Neural cell (in vitro differentiated cells): ENCODE measurements around the gene MED19. TPM values are rescaled to one million over a fixed set of nuclear protein-coding genes. Genes with fewer than 3 reads are reported as not detected.

Experiments
- H2AFZ ChIP-seq: fragments of 200-600, 300-800 bp; sonication (generic), shearing (Covaris generic); 2 replicates; pipeline ENCODE4 v1.6.0; 2014; ENCODE audit warnings: low read depth, mild to moderate bottlenecking, antibody characterized with exemption, low read length, moderate library complexity
- H3F3A ChIP-seq: fragments of 200-600 bp; shearing (Covaris generic); 2 replicates; pipeline ENCODE4 v1.6.1; 2016; ENCODE audit warnings: mild to moderate bottlenecking, moderate library complexity, mixed read lengths, antibody characterized with exemption, low read length; ENCODE audit not compliant: insufficient read depth, poor library complexity, severe bottlenecking
- H3K27ac ChIP-seq: fragments of 200-600, 300-800 bp; sonication (generic), shearing (Covaris generic); 2 replicates; pipeline ENCODE4 v1.5.1; 2014; ENCODE audit warnings: mild to moderate bottlenecking, low read length, moderate library complexity
- H3K27me3 ChIP-seq: fragments of 300-800, 200-600 bp; sonication (generic), shearing (Covaris generic); 2 replicates; pipeline ENCODE4 v1.6.0; 2014; ENCODE audit warnings: mild to moderate bottlenecking, low read depth, low read length, moderate library complexity; ENCODE audit not compliant: insufficient read depth
- H3K36me3 ChIP-seq: fragments of 300-800, 200-600 bp; sonication (generic), shearing (Covaris generic); 2 replicates; pipeline ENCODE4 v1.5.1; 2014; ENCODE audit warnings: mild to moderate bottlenecking, antibody characterized with exemption, low read length, moderate library complexity; ENCODE audit not compliant: insufficient read depth
- H3K4me2 ChIP-seq: fragments of 300-800, 200-600 bp; sonication (generic), shearing (Covaris generic); 2 replicates; pipeline ENCODE4 v1.6.0; 2014; ENCODE audit warnings: mild to moderate bottlenecking, low read length
- H3K4me3 ChIP-seq: fragments of 300-800, 200-600 bp; sonication (generic), shearing (Covaris generic); 2 replicates; pipeline ENCODE4 v1.5.1; 2014; ENCODE audit warnings: mild to moderate bottlenecking, low read length, moderate library complexity
- H3K79me2 ChIP-seq: fragments of 200-600 bp; shearing (Covaris generic); replicated peaks from 2 replicates; pipeline ENCODE4 v1.6.0; 2014; ENCODE audit warnings: mild to moderate bottlenecking, low read length, moderate library complexity; ENCODE audit not compliant: insufficient read depth
- H3K9ac ChIP-seq: fragments of 300-800, 200-600 bp; sonication (generic), shearing (Covaris generic); 2 replicates; pipeline ENCODE4 v1.6.1; 2016; ENCODE audit warnings: mild to moderate bottlenecking, low read length, mixed read lengths
- H3K9me2 ChIP-seq: fragments of 200-600 bp; shearing (Covaris generic); 2 replicates; pipeline ENCODE4 v1.6.1; 2016; ENCODE audit warnings: mild to moderate bottlenecking, low read length, mixed read lengths; ENCODE audit not compliant: insufficient read depth
- H3K9me3 ChIP-seq: fragments of 200-600, 300-800 bp; sonication (generic), shearing (Covaris generic); 2 replicates; pipeline ENCODE4 v1.6.1; 2016; ENCODE audit warnings: mild to moderate bottlenecking, mixed run types, low read length, moderate library complexity, mixed read lengths
- H4K20me1 ChIP-seq: fragments of 200-600 bp; shearing (Covaris generic); 2 replicates; pipeline ENCODE4 v1.6.1; 2016; ENCODE audit warnings: mild to moderate bottlenecking, mixed run types; ENCODE audit not compliant: insufficient read depth
- CTCF ChIP-seq: fragments of 450-650 bp; IDR thresholded peaks from 2 replicates; pipeline ENCODE4 v1.5.1; 2014; ENCODE audit warnings: antibody characterized with exemption, mild to moderate bottlenecking, moderate library complexity; ENCODE audit not compliant: poor library complexity, severe bottlenecking
- EP300 ChIP-seq: fragments of 450-650 bp; conservative IDR thresholded peaks from 2 replicates; pipeline ENCODE4 v1.6.1; 2014; ENCODE audit warnings: antibody characterized with exemption, mild to moderate bottlenecking, moderate library complexity; ENCODE audit not compliant: poor library complexity, severe bottlenecking
- EZH2 ChIP-seq: fragments of 200-600, 300-800 bp; shearing (Covaris generic), sonication (generic); IDR thresholded peaks from 2 replicates; pipeline ENCODE4 v1.6.1; 2014; ENCODE audit warnings: antibody characterized with exemption, low read length, borderline replicate concordance, mild to moderate bottlenecking; ENCODE audit not compliant: insufficient read depth, poor library complexity, severe bottlenecking
- MXI1 ChIP-seq: fragments of 450-650 bp; conservative IDR thresholded peaks from 2 replicates; pipeline ENCODE4 v1.6.1; 2014; ENCODE audit warnings: antibody characterized with exemption, mild to moderate bottlenecking; ENCODE audit not compliant: poor library complexity, severe bottlenecking
- POLR2AphosphoS5 ChIP-seq: IDR thresholded peaks from 2 replicates; pipeline ENCODE4 v1.6.1; 2012
- RAD21 ChIP-seq: fragments of 450-650 bp; conservative IDR thresholded peaks from 2 replicates; pipeline ENCODE4 v1.6.1; 2014; ENCODE audit warnings: antibody characterized with exemption, mild to moderate bottlenecking, moderate library complexity
- SMC3 ChIP-seq: fragments of 450-650 bp; conservative IDR thresholded peaks from 2 replicates; pipeline ENCODE4 v1.6.1; 2014; ENCODE audit warnings: antibody characterized with exemption, mild to moderate bottlenecking, moderate library complexity; ENCODE audit not compliant: poor library complexity
- TAF1 ChIP-seq: IDR thresholded peaks from 2 replicates; pipeline ENCODE4 v1.6.1; 2012; ENCODE audit warnings: low read depth
- polyA minus RNA-seq: library from RNA; depleted of rRNA, polyadenylated mRNA; stranded (reverse); fragments of >200 nt; gene quantifications from 2 replicates; pipeline ENCODE4 v1.2.3, GENCODE V29; 2014
- polyA plus RNA-seq: library from polyadenylated mRNA; depleted of rRNA; stranded (reverse); fragments of >200 nt; gene quantifications from 2 replicates; pipeline ENCODE4 v1.2.3, GENCODE V29; 2014
- TF ChIP-seq, protein P1 (sequence below): IDR thresholded peaks from 2 replicates; pipeline ENCODE4 v1.6.1; 2012; ENCODE audit warnings: borderline replicate concordance

Gene MED19
- polyA plus RNA-seq, result 46.4 and 62.4 TPM in 2 replicates
- 37.0 and 39.8 TPM in 2 replicates for polyA minus RNA-seq

DNA sequence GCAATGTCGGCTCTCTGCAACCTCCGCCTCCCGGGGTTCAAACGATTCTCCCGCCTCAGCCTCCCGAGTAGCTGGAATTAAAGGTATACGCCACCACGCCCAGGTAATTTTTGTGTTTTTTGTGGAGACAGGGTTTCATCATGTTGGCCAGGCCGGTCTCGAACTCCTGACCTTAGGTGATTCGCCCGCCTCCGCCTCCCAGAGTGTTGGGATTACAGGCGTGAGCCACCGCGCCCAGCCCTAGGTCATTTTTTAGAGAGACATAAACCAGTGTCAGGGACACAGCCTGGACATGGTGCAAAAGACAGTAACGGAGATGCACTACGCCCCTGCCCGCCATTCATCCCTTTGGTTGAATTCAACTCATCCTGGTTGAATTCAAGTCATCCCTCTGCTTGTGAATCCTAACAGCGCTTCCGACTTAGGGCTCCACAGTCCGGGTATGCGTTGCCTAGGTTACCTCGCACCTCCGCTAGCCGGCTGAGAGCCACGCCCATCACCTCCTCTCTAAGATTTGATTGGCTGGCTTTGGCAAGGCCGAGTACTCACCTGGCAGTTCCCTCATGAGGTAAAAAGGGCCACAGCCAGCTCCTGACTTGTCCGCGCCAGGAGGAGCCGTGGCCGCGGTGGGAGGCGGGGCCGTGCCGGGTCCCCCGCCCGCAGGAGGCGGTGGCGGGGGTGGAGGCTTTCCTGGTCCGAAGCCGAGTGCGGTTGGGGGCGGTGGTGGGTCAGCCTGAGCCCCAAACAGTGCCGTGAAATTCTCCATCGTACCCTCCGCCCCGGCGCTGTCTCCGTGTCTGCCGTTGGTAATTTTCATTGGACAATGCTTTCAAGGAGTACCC is at the start of gene MED19:
Gene MED19, minus strand, starts transcription at position 802 of the 842 bp plus-strand sequence. Its CDS starts 36 bp downstream, at position 766.
- H3K4me2 ChIP-seq, result peak within 1 kb of the TSS; percentile 83
- H3K79me2 ChIP-seq, result peaks cover 62% of the 10 kb centered on the region
- H2AFZ ChIP-seq, result peak within 1 kb of the TSS; percentile 81
- no peaks in the 10 kb centered on the region for H3K27me3 ChIP-seq
- H4K20me1 ChIP-seq, result no peaks in the 10 kb centered on the region
- H3K9me2 ChIP-seq, result no peaks in the 10 kb centered on the region
- H3F3A ChIP-seq, result no peaks in the 10 kb centered on the region
- peak within 1 kb of the TSS; percentile 92 for H3K27ac ChIP-seq
- peak within 1 kb of the TSS; percentile 88 for H3K9ac ChIP-seq
- peak within 1 kb of the TSS; percentile 84 for H3K4me3 ChIP-seq
- H3K9me3 ChIP-seq, result no peaks in the 10 kb centered on the region
- no peaks in the 10 kb centered on the region for H3K36me3 ChIP-seq
- peak; percentile 24 for TF ChIP-seq CTCF
- TF ChIP-seq RAD21, result peak; percentile 51
- peak; percentile 90 for TF ChIP-seq POLR2AphosphoS5
- no peak for TF ChIP-seq TAF1
- TF ChIP-seq MXI1, result peak; percentile 78
- TF ChIP-seq SMC3, result peak; percentile 71
- TF ChIP-seq, protein P1, sequence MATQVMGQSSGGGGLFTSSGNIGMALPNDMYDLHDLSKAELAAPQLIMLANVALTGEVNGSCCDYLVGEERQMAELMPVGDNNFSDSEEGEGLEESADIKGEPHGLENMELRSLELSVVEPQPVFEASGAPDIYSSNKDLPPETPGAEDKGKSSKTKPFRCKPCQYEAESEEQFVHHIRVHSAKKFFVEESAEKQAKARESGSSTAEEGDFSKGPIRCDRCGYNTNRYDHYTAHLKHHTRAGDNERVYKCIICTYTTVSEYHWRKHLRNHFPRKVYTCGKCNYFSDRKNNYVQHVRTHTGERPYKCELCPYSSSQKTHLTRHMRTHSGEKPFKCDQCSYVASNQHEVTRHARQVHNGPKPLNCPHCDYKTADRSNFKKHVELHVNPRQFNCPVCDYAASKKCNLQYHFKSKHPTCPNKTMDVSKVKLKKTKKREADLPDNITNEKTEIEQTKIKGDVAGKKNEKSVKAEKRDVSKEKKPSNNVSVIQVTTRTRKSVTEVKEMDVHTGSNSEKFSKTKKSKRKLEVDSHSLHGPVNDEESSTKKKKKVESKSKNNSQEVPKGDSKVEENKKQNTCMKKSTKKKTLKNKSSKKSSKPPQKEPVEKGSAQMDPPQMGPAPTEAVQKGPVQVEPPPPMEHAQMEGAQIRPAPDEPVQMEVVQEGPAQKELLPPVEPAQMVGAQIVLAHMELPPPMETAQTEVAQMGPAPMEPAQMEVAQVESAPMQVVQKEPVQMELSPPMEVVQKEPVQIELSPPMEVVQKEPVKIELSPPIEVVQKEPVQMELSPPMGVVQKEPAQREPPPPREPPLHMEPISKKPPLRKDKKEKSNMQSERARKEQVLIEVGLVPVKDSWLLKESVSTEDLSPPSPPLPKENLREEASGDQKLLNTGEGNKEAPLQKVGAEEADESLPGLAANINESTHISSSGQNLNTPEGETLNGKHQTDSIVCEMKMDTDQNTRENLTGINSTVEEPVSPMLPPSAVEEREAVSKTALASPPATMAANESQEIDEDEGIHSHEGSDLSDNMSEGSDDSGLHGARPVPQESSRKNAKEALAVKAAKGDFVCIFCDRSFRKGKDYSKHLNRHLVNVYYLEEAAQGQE, result peak; percentile 63
- TF ChIP-seq EP300, result no peak
- TF ChIP-seq EZH2, result no peak

DNA sequence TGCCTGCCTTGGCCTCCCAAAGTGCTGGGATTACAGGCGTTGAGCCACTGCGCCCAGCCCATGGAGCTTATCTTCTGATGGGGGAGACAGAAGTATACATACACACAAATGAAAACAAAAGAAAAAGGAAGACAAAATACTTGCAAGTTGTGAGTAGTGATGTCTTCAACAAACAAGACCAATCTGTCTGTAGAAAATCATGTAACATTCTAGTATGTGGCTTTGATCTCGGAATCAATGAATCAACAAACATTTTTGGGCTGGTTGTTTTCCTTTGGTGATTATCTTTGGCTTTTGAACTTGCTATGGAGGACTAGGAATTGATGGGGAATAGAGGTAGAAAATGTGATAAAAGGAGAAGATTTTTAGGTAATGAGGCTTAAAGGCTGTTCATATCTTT is 46.2 kb upstream of the MED19 start:
- peaks cover 16% of the 10 kb centered on the region for H3K79me2 ChIP-seq
- TF ChIP-seq MXI1, result no peak
- no peak for TF ChIP-seq TAF1
- no peak for TF ChIP-seq RAD21
- TF ChIP-seq EZH2, result no peak
- TF ChIP-seq SMC3, result no peak
- no peak for TF ChIP-seq EP300
- no peak for TF ChIP-seq CTCF
- TF ChIP-seq, protein P1, result no peak
- H3K9me2 ChIP-seq, result no peaks in the 10 kb centered on the region
- no peak overlapping the region for H3K9ac ChIP-seq
- H3K27me3 ChIP-seq, result no peaks in the 10 kb centered on the region
- no peaks in the 10 kb centered on the region for H4K20me1 ChIP-seq
- no peaks in the 10 kb centered on the region for H3K9me3 ChIP-seq
- H3F3A ChIP-seq, result no peaks in the 10 kb centered on the region
- H3K4me3 ChIP-seq, result no peak overlapping the region
- H3K36me3 ChIP-seq, result no peaks in the 10 kb centered on the region
- H3K4me2 ChIP-seq, result no peak overlapping the region
- H3K27ac ChIP-seq, result no peak overlapping the region
- H2AFZ ChIP-seq, result no peak overlapping the region
